ENCODE data around the gene KIF5B.
"Not testable (repeated sequence)": the region's sequence is repeated elsewhere in the genome, so short reads cannot be mapped to it uniquely, and the experiment has no call there.

Gene KIF5B

DNA sequence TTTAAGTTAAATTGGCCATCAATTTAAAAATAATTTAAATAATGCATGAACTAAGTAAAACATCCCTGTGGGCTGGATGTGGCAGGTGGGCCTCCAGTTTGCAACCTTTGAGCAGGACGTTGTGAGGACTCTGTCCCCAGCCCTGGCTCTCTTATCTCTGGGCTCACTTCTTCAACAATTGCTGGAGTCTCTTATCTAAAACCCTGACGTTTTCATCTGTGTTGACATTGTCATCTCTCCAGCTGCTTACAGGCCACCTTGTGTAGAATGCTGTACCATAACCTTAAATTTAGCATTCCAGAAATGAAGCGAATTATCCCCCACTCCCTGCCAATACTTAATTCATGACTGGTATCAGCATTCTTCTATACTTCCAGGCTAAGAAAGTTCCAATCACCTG, 3.2 kb upstream of the KIF5B start:
- DNase-seq = no peak

GRCh38 chr10:32057036-32057372, 779 bp upstream of the KIF5B start:
- no peak for DNase-seq

DNA sequence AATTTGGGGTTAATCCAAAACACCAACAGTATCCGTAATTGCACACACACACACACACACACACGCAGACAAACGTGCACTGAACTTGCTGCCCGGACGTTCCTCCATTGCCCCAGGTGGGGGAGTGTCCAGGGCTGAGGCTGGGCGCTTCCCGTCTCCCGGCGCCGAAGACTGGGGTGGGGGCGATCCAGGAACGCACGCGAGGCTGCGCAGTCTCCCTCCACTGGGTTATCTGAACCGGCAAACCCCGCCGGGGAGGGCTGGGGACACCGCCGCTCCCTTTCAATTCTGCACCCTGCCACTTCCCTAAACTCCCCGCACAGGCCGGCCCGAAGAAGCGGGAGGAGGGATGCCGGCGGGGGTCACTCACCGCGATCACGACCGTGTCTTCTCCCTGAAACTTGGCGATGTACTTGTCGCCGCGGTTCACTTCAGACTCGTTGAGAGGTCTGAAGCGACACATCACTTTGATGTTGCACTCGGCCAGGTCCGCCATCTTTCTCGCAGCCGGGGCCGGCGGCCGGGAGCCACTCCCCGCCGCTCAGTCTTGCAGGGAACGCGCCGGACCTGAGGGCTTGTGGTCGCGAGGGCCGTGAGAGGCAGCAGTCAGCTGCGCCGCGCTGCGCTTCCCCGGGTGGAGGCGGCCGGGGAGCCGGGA, 618 bp downstream of the KIF5B start:
- DNase-seq = peak; percentile 50

GRCh38 chr10:32054094-32054493, 2.1 kb downstream of the KIF5B start:
- DNase-seq = no peak

DNA sequence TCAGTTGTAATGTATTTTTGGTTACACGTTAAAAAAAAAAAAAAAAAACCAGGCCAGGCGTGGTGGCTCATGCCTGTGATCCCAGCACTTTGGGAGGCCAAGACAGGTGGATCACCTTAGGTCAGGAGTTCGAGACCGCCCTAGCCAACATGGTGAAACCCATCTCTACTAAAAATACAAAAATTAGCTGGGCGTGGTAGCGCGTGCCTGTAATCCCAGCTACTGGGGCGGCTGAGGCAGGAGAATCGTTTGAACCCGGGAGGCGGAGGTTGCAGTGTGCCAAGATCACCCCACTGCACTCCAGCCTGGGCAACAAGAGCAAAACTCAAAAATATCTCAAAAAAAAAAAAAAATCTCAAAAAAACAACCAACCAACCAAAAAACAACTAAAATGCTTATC, 2.8 kb downstream of the KIF5B start:
- DNase-seq = not testable (repeated sequence)

GRCh38 chr10:32051926-32052325, 4.3 kb downstream of the KIF5B start:
- no peak for DNase-seq

DNA sequence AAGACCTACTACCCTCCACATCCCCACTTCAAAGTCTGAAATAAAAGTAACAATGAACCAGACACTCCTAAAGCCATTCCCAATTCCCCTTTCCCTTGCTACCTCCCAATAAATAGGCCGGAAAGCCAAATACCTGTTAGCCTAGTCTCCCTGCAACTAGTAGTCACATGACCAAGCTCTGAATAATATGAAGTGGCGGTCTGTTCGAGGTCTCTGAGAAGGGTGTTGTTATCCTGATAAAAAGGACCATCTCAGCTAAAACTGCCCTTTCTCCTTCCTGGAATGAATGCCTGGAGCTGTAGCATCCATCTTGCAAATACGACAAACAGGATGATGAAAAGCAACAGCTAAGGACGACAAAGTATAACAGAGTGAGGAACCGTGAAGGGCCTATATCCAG, 6.0 kb downstream of the KIF5B start:
- DNase-seq = no peak

DNA sequence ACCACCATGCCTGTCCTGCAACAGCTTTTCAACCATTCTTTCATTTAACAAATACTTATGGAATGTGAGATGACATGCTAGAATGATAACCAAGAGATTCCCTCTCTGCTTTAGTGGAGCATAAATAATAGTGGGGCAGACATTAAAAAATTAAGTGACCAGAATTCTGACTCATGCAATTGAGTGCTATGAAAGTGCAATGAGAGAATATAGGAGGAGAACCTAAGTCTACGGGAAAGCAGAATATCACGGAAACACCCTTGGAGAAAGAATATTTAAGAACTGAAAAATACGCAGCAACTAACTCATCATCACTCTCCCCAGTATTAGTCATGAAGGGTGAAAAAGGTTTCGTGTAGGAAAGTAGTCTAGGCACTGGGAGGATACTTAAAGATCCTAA, 7.1 kb downstream of the KIF5B start:
- DNase-seq = no peak

GRCh38 chr10:32048282-32048681, 7.9 kb downstream of the KIF5B start:
- no peak for DNase-seq

DNA sequence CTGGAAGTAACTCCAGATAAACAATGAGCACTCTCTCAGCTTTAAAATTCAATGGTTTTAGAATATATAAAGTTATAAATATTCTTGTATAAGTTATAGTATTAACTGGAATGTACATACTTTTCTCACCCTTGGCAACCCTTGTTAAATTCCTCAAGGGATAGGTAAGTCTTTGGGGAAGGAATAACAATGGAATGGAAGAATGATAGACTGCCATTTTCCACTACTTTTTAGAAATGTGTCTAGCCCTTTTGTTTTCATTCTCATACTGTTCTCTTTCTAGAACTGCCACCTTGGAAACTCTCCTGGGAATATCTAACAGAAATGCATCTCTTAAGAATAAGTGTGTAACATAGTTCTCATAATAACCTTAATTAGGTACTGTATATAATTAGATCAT, 8.3 kb downstream of the KIF5B start:
- DNase-seq = no peak

DNA sequence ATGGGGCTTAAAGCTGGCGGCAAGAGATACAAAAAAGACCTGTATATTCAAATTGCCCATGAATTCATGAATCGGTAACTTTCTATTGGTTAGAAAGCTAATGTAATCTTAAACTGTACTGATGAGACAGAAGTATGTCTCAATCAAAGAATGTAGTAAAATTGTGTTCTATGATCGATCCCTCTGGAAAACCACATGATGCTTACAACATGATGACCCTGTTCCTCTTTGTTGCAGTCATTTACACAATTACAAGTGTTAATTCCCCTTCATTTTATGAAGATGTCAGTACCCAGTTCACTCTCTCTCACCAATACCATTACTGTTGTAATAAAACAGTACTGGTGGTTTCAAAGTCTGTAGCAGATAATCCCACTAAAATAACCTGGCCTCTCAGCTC, 10.1 kb downstream of the KIF5B start:
- no peak for DNase-seq

GRCh38 chr10:32042730-32043129, 13.5 kb downstream of the KIF5B start:
- DNase-seq = not testable (repeated sequence)

DNA sequence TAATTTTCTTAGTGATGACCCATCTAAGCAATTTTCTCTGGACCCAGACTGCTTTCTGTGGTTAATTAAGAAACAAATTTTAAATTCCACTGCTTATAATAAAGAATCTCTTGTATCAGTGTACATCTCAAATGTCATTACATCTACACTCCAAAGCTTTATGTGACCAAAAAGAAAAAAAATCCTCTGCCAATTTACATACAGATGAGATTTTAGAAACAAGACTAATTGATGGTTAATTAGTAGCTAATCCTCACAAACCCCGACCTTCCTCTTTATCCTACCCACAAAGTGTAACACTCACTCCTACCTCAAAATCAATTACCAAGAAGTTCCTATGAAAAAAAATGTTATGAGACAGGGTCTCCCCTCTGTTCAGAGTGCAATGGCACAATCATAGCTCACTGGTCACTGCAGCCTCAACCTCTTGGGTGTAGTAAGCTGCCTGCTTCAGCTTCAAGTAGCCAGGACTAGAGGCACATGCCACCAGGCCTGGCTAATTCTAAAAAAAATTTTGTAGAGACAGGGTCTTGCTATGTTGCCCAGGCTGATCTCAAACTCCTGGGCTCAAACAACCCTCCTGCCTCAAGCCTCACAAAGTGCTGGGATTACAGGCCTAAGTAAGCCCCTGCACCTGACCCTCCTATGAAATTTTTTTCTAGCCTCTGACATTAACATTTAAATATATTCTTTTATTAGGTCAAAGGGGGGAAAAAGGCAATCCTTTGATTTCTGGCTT, 14.8 kb downstream of the KIF5B start:
- DNase-seq = no peak

DNA sequence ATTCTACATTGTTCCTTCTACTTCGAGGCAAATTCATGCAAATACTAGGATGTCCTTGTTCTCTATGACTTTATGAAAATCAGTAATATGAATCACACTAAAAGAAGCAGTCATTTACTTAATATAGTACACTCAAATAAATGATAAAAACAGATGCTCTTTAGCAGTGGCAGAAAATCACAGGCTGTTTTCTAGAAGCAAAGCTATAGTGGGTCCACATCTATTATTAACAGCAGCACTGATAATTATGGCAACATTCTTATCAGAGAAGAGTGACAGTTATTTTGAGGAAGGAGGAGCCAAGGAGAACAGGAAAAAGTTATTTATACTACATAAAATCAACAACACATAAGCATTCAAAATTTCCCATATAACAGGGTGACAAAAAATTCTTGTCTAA, 16.5 kb downstream of the KIF5B start:
- DNase-seq = no peak

- DNase-seq = no peak
Measured at GRCh38 chr10:32038777-32039176, 17.4 kb downstream of the KIF5B start.

GRCh38 chr10:32036922-32037321, 19.3 kb downstream of the KIF5B start:
- no peak for DNase-seq

- DNase-seq = no peak
Measured at GRCh38 chr10:32035038-32035437, 21.2 kb downstream of the KIF5B start.

GRCh38 chr10:32033171-32033570, 23.1 kb downstream of the KIF5B start:
- no peak for DNase-seq

GRCh38 chr10:32031920-32032319, 24.3 kb downstream of the KIF5B start:
- no peak for DNase-seq

- no peak for DNase-seq
Measured at GRCh38 chr10:32031424-32031823, 24.8 kb downstream of the KIF5B start.

DNA sequence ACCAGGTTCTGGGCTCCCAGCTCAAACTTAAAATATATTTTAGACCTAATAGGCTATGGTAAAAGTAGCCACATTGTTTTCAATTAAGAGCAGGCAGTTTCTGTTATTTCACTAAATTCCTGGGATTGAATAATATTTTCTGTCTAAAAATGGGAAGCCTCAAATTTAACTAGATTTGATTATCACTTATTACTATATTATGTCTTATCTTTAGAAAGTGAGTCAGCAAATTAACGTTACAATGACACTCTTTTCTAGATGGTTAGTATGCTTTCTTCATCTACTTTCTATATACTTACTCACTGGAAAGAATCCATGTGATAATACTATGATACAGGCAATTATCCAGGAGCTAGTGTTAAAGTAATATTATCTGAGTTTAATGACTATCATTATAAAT, 27.5 kb downstream of the KIF5B start:
- DNase-seq = no peak

DNA sequence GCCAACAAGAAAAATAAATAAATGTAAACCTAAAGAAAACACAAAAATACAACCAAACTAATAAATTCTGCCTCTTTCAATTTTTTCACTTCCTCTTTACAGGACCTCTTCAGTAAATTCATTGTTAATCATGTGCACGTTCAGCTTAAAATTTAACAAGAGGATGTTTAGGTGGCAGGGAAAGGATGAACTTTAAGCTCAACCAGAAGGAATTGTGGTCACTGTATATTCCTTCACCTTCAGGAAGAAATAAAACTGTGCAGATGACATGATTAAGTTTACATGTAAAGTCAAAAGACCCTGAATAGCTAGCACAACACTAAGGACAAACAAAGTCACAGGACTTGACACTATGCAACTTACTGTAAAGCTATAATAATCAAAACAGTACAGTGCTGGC, 33.0 kb downstream of the KIF5B start:
- no peak for DNase-seq

- DNase-seq = no peak
Measured at GRCh38 chr10:32017044-32017443, 39.2 kb downstream of the KIF5B start.

- no peak for DNase-seq
Measured at GRCh38 chr10:32015386-32015785, 40.8 kb downstream of the KIF5B start.

- no peak for DNase-seq
Measured at GRCh38 chr10:32007026-32007425, 49.2 kb downstream of the KIF5B start.
